Tibial nerve (tissue), 4 donors: ENCODE results near the gene PPM1L.

Experiments
- CTCF ChIP-seq, 5 experiments: fragments of 200-600 bp in 3 of 5; fragments of 450-650 bp in 2 of 5; sonication (generic) in 3 of 5; IDR thresholded peaks; one replicate each; pipeline ENCODE4 v1.5.1; 2016 to 2019; ENCODE audit warnings: antibody characterized with exemption in 5 of 5, mild to moderate bottlenecking in 3 of 5, moderate library complexity in 2 of 5
- EP300 ChIP-seq, 2 donors: sonication (generic); formaldehyde crosslinking; IDR thresholded peaks; one replicate each; pipeline ENCODE4 v1.6.1; 2017; ENCODE audit warnings: antibody characterized with exemption in 2 of 2, mild to moderate bottlenecking in 1 of 2
- POLR2A ChIP-seq, 2 donors: fragments of 450-650 bp; IDR thresholded peaks; one replicate each; pipeline ENCODE4 v1.6.1; 2017; ENCODE audit warnings: antibody characterized with exemption in 2 of 2, mild to moderate bottlenecking in 2 of 2, moderate library complexity in 2 of 2

- TF ChIP-seq EP300 (IDR thresholded peaks at IDR 0.05) (no peak), CTCF (IDR thresholded peaks at IDR 0.05) (no peak), POLR2A (IDR thresholded peaks at IDR 0.05) (no peak)
Observed at GRCh38 chr3:160963949-160964348, 207.9 kb downstream of the PPM1L start.
